Right lobe of liver (tissue), 4 donors: ENCODE results near the gene RBPJL.

Experiments
- POLR2A ChIP-seq: fragments of 450-650 bp; IDR thresholded peaks from one replicate; pipeline ENCODE4 v1.6.1; 2017; ENCODE audit warnings: antibody characterized with exemption, mild to moderate bottlenecking
- TF ChIP-seq, protein P1 (sequence below), 4 donors: fragments of 200-600 bp in 3 of 4; fragments of 450-650 bp in 1 of 4; IDR thresholded peaks; one replicate each; pipeline versions ENCODE4 v1.5.1 to v1.8.0; 2016 to 2022; ENCODE audit warnings: antibody characterized with exemption in 4 of 4, mild to moderate bottlenecking in 2 of 4
- donor health status: DM: no; HTN: no; CAD: no.
- donor health status: DM: no; HTN: no; CAD: no.
- donor health status: DM: no; HTN: yes; CAD: no.

DNA sequence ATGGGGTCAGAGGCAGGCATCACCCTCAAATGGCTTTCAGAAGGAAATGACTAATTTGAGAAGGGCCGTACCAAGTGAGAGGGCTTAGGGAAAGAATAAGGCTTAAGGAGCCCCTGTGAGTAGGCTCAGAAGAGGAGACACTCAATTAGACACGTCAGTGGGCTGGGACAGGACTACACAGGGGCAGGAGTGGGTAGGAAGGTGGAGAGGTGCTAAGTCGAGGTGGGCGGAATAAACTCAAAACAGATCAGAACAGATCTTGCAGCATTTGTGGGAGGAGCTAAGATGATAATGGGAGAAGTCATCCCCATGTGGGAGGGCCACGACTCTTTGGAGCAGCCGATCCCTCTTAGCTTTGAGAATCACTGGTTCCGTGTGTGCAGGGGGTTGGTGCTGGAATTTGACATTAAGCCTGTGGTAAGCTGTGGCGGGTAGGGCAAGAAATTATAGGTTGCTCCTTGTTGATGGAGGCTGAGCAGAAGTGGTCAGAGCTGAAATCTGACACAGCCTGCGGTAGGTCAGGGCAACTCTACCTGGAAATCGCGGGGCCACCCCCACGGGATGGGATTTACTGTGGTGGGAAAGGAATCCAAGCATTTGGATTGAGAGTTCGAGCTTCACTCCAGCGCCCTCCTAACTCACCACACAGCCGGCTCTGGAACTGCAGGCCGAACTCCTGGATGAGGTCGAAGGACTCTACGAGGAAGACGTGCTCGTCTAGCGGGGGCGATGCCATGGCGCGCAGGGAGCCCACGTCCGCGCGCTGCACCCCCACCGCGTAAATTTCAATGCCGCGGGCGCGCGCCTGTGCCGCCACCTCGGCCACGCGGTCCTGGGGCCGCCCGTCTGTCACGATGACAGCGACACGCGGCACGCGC, 2.8 kb upstream of the RBPJL start:
- TF ChIP-seq, protein P1, sequence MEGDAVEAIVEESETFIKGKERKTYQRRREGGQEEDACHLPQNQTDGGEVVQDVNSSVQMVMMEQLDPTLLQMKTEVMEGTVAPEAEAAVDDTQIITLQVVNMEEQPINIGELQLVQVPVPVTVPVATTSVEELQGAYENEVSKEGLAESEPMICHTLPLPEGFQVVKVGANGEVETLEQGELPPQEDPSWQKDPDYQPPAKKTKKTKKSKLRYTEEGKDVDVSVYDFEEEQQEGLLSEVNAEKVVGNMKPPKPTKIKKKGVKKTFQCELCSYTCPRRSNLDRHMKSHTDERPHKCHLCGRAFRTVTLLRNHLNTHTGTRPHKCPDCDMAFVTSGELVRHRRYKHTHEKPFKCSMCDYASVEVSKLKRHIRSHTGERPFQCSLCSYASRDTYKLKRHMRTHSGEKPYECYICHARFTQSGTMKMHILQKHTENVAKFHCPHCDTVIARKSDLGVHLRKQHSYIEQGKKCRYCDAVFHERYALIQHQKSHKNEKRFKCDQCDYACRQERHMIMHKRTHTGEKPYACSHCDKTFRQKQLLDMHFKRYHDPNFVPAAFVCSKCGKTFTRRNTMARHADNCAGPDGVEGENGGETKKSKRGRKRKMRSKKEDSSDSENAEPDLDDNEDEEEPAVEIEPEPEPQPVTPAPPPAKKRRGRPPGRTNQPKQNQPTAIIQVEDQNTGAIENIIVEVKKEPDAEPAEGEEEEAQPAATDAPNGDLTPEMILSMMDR (IDR thresholded peaks at IDR 0.05), result no peak
- TF ChIP-seq POLR2A, result no peak
